HepG2 (cell line): ENCODE data around the gene RNF25. TPM values are rescaled to one million over a fixed set of nuclear protein-coding genes. Genes with fewer than 3 reads are reported as not detected.

Experiments used
- PRDM15 ChIP-seq: sonication (generic); formaldehyde crosslinking; IDR thresholded peaks from 2 replicates; pipeline ENCODE4 v1.4.0; 2020; ENCODE audit warnings: missing genetic modification reagents
- U2AF2 ChIP-seq: fragments of 200-400 bp; formaldehyde crosslinking; IDR thresholded peaks from 2 replicates; pipeline ENCODE4 v1.6.1; 2017; ENCODE audit warnings: low read depth, mild to moderate bottlenecking, low read length
- ZNF318 ChIP-seq: sonication (generic); formaldehyde crosslinking; IDR thresholded peaks from 2 replicates; pipeline ENCODE4 v1.4.0; 2020; ENCODE audit warnings: mild to moderate bottlenecking, missing genetic modification reagents
- ZNF674 ChIP-seq: sonication (generic); formaldehyde crosslinking; IDR thresholded peaks from 2 replicates; pipeline ENCODE4 v1.5.0; 2020; ENCODE audit warnings: low read depth, mild to moderate bottlenecking, missing genetic modification reagents
- ZNF777 ChIP-seq: sonication (generic); formaldehyde crosslinking; IDR thresholded peaks from 2 replicates; pipeline ENCODE4 v1.4.0; 2020; ENCODE audit warnings: missing genetic modification reagents
- ZNF841 ChIP-seq: sonication (generic); formaldehyde crosslinking; IDR thresholded peaks from 2 replicates; pipeline ENCODE4 v1.8.1; 2023; ENCODE audit warnings: missing genetic modification reagents, borderline replicate concordance
- polyA plus RNA-seq, 8 experiments: library from polyadenylated mRNA; depleted of rRNA in 3 of 8; stranded (reverse) in 7 of 8; unstranded in 1 of 8; fragments of >200 nt; fragmentation: Illumina TruSeq in 4 of 8; extraction: Trizol in 4 of 8; gene quantifications; 2 replicates each; pipeline versions ENCODE4 v1.2.1 to v1.2.3, GENCODE V29; 2011 to 2016; ENCODE audit warnings: low read depth in 4 of 8, missing spikeins in 1 of 8, mixed read lengths in 1 of 8; ENCODE audit not compliant: insufficient read depth in 1 of 8
- total RNA-seq, 5 experiments: library from RNA; depleted of rRNA; stranded (reverse); fragments of >200 nt; fragmentation: Illumina TruSeq; extraction: Trizol; gene quantifications; 2 replicates each; pipeline ENCODE4 v1.2.3, GENCODE V29; 2016; ENCODE audit warnings: low read depth in 1 of 5
- TF ChIP-seq, protein P1 (sequence below): sonication (generic); formaldehyde crosslinking; conservative IDR thresholded peaks from 2 replicates; pipeline ENCODE4 v1.8.0; 2022; ENCODE audit warnings: missing genetic modification reagents
- TF ChIP-seq, protein P2 (sequence below): sonication (generic); formaldehyde crosslinking; IDR thresholded peaks from 2 replicates; pipeline ENCODE4 v1.5.1; 2020; ENCODE audit warnings: mild to moderate bottlenecking, missing genetic modification reagents, moderate library complexity
- TF ChIP-seq, protein P3 (sequence below): sonication (generic); formaldehyde crosslinking; IDR thresholded peaks from 2 replicates; pipeline ENCODE4 v1.5.0; 2020; ENCODE audit warnings: missing genetic modification reagents

The RNF25 gene
- total and polyA plus RNA-seq, 2 of the 13 experiments (the other 11 are each of a cell fraction or from before 2014, with no cell fraction given) = 37.0 to 87.6 TPM

- TF ChIP-seq PRDM15 (CRISPR knock-in tag) (no peak), ZNF674 (CRISPR knock-in tag) (no peak), U2AF2 (no peak), ZNF841 (CRISPR knock-in tag) (no peak), ZNF318 (CRISPR knock-in tag) (no peak; the same call in 1 of the 2 replicates), ZNF777 (0 out of 2 replicates have a peak, but pooled peaks have one; percentile 24)
- TF ChIP-seq, protein P1, sequence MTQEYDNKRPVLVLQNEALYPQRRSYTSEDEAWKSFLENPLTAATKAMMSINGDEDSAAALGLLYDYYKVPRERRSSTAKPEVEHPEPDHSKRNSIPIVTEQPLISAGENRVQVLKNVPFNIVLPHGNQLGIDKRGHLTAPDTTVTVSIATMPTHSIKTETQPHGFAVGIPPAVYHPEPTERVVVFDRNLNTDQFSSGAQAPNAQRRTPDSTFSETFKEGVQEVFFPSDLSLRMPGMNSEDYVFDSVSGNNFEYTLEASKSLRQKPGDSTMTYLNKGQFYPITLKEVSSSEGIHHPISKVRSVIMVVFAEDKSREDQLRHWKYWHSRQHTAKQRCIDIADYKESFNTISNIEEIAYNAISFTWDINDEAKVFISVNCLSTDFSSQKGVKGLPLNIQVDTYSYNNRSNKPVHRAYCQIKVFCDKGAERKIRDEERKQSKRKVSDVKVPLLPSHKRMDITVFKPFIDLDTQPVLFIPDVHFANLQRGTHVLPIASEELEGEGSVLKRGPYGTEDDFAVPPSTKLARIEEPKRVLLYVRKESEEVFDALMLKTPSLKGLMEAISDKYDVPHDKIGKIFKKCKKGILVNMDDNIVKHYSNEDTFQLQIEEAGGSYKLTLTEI = no peak
- TF ChIP-seq, protein P2, sequence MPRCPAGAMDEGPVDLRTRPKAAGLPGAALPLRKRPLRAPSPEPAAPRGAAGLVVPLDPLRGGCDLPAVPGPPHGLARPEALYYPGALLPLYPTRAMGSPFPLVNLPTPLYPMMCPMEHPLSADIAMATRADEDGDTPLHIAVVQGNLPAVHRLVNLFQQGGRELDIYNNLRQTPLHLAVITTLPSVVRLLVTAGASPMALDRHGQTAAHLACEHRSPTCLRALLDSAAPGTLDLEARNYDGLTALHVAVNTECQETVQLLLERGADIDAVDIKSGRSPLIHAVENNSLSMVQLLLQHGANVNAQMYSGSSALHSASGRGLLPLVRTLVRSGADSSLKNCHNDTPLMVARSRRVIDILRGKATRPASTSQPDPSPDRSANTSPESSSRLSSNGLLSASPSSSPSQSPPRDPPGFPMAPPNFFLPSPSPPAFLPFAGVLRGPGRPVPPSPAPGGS (CRISPR knock-in tag) = no peak
- TF ChIP-seq, protein P3, sequence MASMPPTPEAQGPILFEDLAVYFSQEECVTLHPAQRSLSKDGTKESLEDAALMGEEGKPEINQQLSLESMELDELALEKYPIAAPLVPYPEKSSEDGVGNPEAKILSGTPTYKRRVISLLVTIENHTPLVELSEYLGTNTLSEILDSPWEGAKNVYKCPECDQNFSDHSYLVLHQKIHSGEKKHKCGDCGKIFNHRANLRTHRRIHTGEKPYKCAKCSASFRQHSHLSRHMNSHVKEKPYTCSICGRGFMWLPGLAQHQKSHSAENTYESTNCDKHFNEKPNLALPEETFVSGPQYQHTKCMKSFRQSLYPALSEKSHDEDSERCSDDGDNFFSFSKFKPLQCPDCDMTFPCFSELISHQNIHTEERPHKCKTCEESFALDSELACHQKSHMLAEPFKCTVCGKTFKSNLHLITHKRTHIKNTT (CRISPR knock-in tag) = no peak
Observed at GRCh38 chr2:218671654-218672566, at the start of gene RNF25, which contains the start of gene STK36 (continued).
